Measurements from ENCODE around the gene DISC1.

GRCh38 chr1:231626535-231626950, at the start of gene DISC1:
- no peak for TF ChIP-seq CTCF (IDR thresholded peaks at IDR 0.05; ENCODE audit: low read length)
- no peak for TF ChIP-seq EZH2 (IDR thresholded peaks at IDR 0.05; ENCODE audit: borderline replicate concordance, low read length)

All from OCI-LY1 (cell line).